ENCODE measurements around the gene CLASRP.
A peak's percentile ranks its signal among the peaks of the same experiment; 100 is the strongest.

- no peak for TF ChIP-seq CREB3 (tag; conservative IDR thresholded peaks at IDR 0.05; ENCODE audit: low read depth)
- TF ChIP-seq DEAF1 (CRISPR knock-in tag; IDR thresholded peaks at IDR 0.05) = no peak
- no peak for TF ChIP-seq FOXK2 (conservative IDR thresholded peaks at IDR 0.05 in 1 of 2, IDR thresholded peaks at IDR 0.05 in 1 of 2; ENCODE audit: low read depth in 2 of 2)
- TF ChIP-seq SMARCC2 (IDR thresholded peaks at IDR 0.05; ENCODE audit: low read depth) = no peak
- peak; percentile 65 for TF ChIP-seq USF2 (CRISPR knock-in tag; IDR thresholded peaks at IDR 0.05)
- no peak for TF ChIP-seq MLX (CRISPR knock-in tag; conservative IDR thresholded peaks at IDR 0.05)
- peak; percentile 71; the same call in 1 of the 2 replicates for TF ChIP-seq JUNB (CRISPR knock-in tag; conservative IDR thresholded peaks at IDR 0.05)
- TF ChIP-seq CTCF (IDR thresholded peaks at IDR 0.05 in 2 of 3, conservative IDR thresholded peaks at IDR 0.05 in 1 of 3; ENCODE audit: insufficient read depth in 2 of 3, low read depth in 1 of 3, low read length in 3 of 3) = no peak
- peak; percentile 96 for TF ChIP-seq ZNF263 (CRISPR knock-in tag; IDR thresholded peaks at IDR 0.05; ENCODE audit: borderline replicate concordance)
- 0 out of 2 replicates have a peak, but pooled peaks have one; percentile 18 for TF ChIP-seq ZBTB9 (CRISPR knock-in tag; IDR thresholded peaks at IDR 0.05)
- no peak for TF ChIP-seq NR2C2 (CRISPR knock-in tag; IDR thresholded peaks at IDR 0.05)
- TF ChIP-seq NR2C2 (tag; IDR thresholded peaks at IDR 0.05) = peak; percentile 77
- no peak for TF ChIP-seq SREBF2 (CRISPR knock-in tag; IDR thresholded peaks at IDR 0.05)
Measured at GRCh38 chr19:45097776-45098520, 59.1 kb downstream of the CLASRP start.
